GM21723 (cell line): ENCODE measurements around the gene CHTF8.

Experiments used
- ATAC-seq: cut with Tn5 transposase; IDR thresholded peaks from one replicate; pipeline ENCODE4 v1.9.1; 2021; ENCODE audit warnings: mild to moderate bottlenecking, moderate library complexity; ENCODE audit not compliant: unreplicated experiment

Gene CHTF8

DNA sequence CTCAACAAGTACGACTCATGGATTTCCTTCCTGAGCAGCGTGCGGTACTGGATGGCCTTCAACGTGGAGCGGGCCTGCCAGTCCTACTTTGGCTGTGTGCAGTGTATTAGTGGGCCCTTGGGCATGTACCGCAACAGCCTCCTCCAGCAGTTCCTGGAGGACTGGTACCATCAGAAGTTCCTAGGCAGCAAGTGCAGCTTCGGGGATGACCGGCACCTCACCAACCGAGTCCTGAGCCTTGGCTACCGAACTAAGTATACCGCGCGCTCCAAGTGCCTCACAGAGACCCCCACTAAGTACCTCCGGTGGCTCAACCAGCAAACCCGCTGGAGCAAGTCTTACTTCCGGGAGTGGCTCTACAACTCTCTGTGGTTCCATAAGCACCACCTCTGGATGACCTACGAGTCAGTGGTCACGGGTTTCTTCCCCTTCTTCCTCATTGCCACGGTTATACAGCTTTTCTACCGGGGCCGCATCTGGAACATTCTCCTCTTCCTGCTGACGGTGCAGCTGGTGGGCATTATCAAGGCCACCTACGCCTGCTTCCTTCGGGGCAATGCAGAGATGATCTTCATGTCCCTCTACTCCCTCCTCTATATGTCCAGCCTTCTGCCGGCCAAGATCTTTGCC lies 17.9 kb downstream of the CHTF8 start:
- no peak for ATAC-seq

DNA sequence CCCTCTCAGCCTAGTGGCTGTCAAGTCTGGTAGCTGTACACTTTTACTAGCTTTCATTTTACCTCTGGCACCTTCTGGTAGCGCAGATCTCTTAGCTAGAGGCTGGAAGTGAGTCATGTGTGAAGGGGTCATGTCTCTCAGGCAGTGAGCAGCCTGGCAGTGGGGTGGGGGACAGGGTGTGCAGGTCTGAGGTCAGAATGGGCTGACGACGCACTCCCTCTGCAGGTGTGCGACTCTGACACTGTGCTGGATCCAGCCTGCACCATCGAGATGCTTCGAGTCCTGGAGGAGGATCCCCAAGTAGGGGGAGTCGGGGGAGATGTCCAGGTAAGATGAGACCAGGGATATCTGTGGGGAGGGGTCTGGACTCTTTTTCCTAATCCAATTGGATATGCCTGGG lies 19.2 kb downstream of the CHTF8 start:
- ATAC-seq: no peak

DNA sequence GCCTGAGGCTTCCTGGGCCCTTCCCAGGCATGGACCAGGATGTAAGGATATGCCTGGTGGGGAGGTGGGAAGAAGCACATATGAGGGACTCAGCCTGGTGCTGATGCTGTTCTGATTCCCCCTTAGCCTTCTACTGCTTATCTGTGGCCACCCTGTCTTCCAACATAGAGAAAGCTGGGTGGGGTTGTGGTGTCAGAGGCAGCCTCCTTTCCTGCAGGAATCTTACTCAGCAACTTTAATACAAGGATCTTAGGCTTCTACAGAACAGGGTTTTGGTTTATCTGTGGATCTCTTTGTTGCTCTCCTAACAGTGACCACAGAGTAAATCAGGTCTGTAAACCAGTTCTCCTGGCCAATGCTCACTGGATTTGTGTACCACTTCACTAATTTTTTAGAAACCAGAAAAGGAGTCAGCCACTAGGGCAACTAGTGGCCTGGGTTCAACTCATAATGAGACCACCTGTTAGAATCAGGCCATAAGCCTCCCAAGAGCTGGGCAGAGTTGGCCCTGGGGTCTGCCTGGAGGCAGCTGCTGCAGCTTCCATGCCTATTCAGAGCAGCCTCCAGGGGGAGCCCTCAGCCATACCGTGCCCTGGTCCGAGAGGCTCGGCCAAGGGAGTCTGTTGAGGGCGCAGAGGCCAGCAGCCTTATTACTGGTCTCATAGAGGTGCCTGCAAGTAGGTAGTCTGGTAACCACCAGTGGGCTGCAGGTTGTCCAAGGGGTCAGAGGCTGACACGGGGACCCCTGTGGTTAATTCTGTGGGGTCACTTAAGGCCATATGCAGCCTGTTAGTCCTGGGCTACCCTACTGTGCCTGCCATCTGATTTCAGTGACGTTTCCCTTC lies 19.9 kb downstream of the CHTF8 start:
- ATAC-seq: peak; percentile 71

DNA sequence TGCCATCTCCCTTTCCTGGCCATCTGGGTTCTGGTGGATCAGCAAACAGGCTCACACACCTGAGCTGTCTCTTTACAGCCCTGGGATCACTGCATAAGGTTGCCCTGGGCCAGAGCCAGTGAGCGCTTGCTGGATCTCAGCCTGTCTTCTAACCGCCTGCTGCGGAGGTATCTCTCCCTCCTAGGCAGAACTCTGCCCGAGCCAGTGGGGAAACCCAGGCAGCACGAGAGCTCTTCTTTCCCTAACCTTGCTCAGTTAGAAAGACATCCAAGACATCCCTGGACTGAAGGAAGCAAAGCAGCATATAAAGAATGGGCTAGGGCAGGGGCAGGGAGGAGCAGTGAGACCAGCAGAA lies 20.5 kb downstream of the CHTF8 start:
- ATAC-seq: no peak

DNA sequence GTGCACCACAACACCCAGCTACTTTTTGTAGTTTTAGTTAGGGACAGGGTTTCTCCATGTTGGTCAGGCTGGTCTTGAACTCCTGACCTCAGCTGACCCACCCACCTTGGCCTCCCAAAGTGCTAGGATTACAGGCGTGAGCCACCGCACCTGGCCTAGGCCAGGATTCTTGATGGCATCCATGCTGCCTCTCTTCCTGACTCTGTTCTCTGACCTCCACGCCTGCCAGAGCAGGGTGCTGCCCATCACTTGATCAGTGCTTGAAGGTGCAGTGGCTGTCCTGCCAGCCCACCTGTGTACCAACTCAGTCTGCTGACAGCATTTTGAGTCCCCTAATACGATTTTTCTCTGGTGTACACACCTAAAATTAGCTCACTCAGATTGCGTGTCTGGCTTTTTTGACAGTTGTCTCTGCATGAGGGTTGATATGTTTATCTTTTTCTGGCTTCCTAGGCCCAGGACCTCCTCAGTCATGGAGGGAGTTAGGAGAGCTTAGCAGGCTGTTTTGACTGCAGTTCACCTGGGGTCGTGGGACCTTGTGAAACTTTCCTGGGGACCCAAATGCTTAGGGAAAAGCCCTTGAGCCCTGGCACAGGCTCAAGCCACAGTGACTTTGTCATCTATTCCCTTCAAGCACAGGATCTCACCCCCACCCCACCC lies 21.0 kb downstream of the CHTF8 start:
- no peak for ATAC-seq

DNA sequence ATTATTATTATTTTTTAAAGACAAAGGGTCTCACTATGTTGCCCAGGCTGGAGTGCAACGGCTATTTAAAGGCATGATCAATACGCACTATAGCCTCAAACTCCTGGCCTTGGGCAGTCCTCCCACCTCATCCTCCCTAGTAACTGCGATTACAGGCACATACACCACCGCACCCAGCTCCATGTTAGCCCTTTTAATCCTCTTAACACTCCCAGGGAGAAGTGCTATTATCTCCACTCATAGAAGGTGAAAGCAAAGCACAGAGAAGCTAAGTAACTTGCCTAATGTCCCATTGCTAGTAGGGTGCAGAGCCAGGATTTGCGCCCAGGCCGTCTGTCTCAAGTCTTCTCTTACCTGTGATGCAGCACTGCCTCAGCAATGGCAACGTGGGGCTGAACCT lies 22.0 kb downstream of the CHTF8 start:
- ATAC-seq: no peak

DNA sequence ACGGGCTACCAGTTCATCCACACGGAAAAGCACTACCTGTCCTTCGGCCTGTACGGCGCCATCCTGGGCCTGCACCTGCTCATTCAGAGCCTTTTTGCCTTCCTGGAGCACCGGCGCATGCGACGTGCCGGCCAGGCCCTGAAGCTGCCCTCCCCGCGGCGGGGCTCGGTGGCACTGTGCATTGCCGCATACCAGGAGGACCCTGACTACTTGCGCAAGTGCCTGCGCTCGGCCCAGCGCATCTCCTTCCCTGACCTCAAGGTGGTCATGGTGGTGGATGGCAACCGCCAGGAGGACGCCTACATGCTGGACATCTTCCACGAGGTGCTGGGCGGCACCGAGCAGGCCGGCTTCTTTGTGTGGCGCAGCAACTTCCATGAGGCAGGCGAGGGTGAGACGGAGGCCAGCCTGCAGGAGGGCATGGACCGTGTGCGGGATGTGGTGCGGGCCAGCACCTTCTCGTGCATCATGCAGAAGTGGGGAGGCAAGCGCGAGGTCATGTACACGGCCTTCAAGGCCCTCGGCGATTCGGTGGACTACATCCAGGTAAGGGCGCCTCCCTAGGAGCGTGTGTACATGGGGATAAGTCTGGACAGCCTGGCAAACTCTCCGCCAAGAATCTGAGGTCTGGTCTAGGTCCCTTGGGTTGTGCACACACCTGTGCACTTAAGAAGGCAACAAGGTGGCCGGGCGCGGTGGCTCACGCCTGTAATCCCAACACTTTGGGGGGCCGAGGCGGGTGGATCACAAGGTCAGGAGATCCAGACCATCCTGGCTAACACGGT lies 22.7 kb downstream of the CHTF8 start:
- ATAC-seq: no peak

DNA sequence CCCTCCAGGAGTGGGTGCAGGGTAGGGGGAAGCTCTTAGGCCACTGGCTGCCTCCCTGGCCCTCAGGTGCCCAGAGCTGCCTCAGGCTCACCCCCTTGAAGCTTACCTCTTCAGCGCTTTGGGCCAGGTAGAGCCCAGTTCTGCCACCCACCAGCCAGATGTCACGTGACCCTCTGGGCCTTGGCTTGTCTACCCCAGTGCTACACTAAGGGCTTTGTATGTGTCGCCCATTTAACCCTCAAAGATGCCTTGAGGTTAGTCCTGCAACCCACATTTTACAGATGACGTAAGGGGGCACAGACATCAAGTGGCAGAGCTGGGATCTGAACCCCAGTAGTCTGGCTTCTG lies 23.5 kb downstream of the CHTF8 start:
- no peak for ATAC-seq

DNA sequence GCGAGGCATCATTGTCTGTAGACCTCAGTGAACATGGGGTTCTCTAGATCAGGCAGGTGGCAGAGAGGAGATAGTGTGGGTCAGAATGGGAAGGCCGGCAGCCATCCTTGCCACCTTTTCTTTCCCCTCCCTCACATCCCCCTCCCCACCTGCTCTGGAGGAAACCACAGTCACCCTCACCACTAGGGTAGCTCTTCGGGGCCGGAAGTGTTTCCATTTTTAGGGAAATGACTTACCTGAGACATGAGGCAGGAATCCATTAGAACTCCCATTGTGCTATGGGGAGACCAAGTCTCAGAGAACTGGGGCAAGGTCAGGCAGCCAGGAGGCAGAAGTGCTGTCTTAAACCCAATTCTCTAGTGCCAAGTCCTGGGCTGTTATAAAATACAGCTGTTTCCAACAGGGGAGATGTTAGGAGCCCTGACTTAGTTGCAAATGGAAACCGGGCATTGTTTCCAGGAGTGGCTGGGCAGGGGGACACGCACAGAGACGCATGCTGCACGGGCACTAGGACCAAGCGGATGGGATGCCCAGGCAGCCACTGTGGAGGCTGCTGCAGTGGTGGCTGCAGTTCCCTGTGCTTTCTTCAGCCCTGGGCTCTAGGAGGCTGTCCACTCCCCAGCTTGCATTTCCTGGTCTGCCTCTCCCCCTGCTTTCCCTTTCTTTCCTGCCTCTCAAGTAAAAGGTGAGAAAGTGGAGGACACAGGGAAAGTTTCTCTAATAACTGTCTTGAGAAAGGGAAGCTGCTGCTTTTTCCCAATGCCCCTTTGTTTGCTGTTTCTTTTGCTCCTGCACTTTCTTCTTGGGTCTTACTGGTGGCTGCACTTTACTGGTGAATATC lies 24.1 kb downstream of the CHTF8 start:
- no peak for ATAC-seq

DNA sequence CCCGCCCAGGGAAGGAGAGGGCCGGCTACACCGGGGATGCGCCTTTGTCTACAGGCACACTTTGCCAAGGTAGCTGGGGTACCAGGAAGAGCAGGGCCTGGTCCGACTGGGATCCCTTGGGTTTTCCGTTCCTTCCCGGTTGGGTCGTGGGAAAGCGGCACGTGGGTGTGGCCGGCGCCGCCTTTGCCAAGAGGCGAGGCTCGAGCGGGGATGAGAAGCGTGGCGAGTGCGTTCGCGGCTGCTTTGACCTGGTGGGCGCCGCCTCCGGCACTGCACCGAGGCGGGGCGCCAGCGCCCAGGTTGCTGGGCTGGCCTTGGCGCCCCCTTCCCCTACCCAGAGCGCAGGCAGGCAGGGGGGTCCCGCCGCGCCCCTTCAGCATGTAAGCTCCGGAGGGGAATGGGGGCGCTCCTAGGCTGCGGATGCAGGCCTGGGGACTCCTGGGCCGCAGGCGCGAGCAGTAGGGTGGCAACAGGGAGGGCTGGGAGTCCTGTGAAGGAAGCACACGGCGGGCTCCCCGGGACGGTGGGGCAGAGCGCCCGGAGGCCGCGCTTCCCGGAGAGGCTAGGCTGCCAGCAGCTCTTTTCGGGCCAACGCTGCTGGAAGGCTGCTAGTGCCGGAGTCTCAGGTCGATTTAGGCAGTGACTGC lies 24.9 kb downstream of the CHTF8 start:
- ATAC-seq: no peak

DNA sequence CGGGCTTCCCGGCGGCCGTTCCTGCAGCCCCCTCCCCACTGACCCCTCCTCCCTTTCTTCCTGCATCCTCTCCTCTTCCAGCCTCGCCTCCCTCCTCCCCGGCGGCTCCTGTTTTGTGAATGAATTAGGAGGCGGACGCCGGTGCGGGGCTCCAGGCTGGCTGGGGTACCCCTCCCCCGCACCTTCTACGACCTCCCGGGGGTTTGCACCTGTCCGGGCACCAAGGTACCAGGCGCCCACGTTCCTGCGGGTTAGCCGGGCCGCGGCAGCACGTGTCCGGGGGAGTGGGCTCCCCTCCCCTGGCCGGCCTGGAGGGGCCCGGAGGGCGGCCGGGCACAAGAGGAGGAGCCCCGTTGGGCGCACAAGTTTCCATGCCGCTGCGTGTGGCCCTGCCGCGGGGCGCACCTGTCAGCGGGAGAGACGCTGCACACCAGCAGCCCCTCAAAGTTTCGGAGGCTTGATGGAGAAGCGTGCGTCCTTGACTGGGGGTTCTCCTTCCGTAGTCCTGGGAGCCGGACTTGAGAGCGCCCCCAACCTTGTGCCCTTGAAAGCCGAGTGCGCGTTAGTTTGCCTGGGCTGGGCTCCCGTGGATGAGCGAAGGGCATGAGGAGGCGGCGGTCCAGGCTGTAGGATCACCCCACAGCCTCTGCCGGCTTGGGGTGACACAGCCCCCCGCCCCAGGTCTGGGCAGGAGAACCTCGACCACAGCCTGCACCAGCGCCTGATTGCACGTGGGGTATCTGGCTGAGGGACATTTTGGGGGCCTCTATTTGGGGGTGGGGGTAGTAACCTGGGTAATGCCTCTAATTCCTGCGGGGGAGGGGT lies 25.7 kb downstream of the CHTF8 start:
- ATAC-seq: no peak

DNA sequence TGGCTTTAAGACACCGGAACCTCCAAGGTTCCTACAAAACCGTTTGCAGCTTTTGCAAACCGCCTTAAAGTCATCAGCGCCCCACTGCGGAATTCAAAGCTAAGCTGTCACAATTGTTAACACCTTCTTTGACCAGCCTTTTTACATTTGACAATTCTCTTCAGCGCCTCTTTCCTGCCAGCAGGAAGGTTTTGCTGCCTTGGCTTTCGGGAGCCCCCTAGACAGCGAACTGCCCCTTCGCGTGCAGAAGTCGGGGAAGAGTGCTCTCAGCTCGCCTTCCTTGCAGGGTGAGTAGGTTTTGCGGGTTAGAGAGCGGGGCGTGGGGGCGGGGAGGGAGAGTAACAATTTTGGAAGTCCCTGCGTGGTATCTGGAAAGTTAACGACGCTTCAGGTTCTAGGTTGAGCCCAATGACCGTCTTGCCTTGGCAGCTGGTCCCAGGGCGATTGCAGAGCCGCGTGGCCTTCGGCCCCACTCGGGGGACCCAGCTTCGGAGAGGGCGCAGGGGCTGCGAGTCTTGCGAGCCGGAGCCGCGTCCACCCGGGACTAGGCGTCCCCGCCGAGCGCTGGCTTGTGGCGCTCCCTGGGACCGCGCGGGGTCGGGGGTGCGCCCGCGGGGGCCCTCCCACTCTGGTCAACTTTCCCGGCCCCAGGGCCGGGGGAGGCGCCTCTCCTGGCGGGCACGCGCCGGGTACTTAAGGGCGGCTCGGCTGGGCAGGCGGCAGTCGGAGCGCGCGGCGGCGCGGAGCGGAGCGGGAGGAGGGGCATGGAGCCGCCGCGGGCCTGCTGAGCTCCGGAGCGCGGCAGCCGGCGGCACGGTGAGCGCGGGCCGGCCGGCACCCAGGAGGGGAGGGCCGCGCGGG lies 26.7 kb downstream of the CHTF8 start, which contains the start of gene HAS3:
Gene HAS3 (plus strand): TSS at position 153 of the 861 bp plus-strand sequence. CDS start 3,743 bp downstream, outside the sequence.
- ATAC-seq: no peak

DNA sequence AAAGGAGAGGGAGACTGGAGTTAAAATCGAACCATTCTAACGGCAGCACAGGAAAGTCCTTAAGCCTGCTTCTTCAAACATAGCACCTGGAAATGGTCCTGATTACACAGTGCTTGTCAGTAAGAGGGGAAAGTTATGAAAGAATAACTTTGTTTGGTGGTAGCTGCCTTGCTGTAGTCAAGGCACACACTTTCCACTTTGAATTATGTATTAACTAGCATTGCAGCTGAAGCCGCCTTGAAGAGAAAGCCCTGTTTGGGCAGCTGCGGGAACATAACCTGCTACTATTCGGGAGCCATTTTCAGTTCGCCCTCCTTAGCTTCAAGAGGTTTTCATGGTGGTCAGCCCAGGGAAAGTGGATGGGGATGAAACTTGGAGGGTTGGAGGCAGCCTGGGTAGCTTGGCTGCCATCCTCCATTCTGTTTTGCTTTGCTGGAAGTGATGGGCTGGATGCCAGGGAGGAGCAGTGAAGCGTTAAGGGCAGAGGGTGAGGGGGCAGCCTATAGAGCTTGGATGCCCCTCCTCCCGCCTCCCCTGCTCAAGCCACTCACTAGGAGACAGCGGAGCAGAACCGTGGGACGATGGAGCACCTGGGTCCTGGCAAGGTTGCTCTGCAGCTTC lies 32.2 kb downstream of the CHTF8 start:
- no peak for ATAC-seq

DNA sequence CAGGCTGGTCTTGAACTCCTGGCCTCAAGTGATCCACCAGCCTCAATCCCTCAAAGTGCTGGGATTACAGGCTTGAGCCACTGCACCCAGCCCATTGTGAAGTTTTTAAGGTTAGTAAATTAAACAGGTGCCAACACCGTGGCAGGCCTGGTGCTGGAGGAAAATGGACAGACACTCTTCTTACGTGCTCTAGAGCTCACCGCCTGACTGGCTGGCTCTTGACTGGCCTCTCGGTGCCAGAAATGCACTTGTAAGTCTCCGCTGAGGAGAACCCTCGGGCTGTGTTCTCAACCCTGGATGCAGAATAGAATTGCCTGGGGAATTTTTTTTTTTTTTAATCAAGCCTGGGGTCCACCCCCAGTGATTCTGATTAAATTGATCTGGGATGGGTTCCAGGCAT lies 37.2 kb downstream of the CHTF8 start:
- ATAC-seq: no peak

DNA sequence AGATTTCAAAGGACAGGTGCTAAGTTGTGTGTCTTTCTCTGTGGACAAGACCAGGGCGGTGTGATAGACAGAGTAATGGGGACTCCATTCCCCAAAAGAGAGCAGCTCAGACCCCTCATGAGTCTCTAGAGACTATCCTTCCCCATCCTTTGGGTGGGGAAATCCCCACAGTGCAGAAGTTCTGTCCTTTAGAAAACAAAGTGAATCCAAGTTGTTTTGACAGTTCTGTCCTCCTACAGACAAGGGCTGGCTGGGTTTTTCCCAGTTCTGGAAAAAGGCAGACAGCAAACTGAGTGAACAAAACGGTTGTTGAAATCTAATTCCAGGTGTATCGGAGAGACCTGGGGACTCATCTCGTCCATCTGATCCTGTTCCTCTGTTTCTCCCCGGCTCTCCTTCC lies 37.9 kb downstream of the CHTF8 start:
- ATAC-seq: no peak

DNA sequence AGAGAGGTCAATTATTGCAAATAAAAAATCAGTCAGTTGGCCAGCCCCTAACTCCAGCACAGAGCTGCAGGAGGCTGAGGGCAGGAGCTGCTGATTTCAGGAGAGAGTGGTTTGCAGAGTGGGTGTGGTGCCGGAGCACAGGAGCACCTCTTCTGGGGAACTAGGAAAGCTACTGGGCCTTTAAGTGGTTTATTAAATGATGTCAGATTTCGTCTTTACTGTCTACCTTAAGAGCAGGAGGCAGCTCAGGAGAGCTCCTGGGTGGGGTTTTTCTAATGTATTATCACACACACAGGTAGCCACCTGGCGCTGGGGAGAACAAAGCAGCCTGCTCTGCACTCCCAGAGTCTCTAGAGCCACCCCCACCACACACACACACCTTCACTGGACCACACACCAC lies 38.4 kb downstream of the CHTF8 start:
- ATAC-seq: no peak

DNA sequence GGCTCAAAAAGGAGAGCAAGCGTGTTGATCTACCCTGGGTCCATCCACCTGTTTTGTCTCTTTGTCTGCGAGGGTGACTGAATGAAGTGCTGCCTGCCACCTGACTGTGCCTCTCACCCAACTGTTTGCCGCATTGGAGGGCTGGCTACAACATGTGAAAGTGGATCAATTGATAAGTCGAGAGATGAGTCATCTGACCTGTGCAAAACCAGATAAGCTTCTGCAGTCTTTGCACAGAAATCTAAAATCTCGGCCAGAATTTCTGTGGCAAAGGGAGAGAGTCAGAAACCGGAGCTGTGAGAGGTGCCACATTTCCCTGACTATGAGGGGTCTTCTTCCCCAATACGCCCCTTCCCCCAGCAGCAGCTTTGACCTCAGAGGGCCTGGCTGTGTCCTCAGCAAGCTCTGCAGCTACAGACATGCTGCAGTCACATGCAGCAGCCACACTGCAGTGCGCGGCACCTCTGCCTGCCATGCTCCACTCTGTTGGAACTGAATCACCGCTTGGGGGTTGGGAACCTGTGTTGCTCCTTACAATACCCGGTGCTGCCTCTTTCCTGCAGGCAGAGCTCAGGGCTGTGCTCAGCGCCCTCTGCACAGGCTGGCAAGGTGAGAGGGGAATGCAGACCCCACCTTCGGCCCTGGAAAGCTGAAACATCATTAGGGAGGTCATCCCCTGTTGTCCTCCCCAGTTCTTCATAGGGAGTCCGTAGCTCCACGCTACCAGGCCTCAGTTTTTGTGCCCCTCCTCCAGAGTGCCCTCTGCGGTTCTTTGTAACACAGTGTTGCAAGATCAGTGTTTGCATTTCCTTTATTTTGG lies 43.1 kb downstream of the CHTF8 start:
- ATAC-seq: no peak
